ENCODE results near the gene CDK13.
"Not testable (repeated sequence)": the region's sequence is repeated elsewhere in the genome, so short reads cannot be mapped to it uniquely, and the experiment has no call there.

CDK13 gene

GRCh38 chr7:40105879-40106473 lies 155.9 kb downstream of the CDK13 start:
- no peak for DNase-seq

DNA sequence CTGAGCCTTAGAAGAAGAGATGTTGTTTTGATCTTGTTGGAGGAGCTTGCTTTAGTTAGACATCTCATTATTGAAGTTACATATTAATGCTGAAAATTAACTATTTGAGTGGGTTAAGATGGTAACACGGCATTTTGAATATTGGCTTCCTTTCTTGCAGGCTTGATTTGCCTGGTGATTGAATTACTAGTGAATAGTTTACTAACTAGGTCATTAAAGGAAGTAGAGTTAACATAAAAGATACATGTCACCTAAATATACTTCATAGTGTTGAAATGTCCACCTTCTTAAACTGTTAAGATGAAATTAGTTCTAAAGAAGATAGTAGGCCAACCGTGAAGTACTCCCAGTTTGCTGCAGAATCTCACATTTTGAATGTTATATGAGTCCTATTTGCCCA lies 165.9 kb downstream of the CDK13 start:
- DNase-seq, result no peak

GRCh38 chr7:40117199-40117598 lies 167.1 kb downstream of the CDK13 start:
- not testable (repeated sequence) for DNase-seq

DNA sequence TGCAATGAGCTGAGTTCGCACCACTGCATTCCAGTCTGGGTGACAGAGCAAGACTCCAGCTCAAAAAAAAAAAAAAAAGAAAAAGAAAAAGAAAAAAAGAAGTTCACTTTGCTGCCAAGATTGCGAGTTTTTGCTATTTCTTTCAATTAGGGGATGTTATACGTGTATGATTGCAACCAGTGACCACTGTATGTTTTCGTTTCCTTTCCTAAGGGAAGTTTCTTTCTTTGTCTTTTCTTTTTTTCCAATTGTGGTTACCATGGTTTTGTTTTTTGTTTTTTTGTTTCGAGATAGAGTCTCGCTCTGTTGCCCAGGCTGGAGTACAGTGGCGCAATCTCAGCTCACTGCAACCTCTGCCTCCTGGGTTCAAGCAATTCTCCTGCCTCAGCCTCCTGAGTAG lies 168.1 kb downstream of the CDK13 start:
- DNase-seq, result not testable (repeated sequence)

GRCh38 chr7:40120020-40120419 lies 170.0 kb downstream of the CDK13 start:
- DNase-seq, result no peak

DNA sequence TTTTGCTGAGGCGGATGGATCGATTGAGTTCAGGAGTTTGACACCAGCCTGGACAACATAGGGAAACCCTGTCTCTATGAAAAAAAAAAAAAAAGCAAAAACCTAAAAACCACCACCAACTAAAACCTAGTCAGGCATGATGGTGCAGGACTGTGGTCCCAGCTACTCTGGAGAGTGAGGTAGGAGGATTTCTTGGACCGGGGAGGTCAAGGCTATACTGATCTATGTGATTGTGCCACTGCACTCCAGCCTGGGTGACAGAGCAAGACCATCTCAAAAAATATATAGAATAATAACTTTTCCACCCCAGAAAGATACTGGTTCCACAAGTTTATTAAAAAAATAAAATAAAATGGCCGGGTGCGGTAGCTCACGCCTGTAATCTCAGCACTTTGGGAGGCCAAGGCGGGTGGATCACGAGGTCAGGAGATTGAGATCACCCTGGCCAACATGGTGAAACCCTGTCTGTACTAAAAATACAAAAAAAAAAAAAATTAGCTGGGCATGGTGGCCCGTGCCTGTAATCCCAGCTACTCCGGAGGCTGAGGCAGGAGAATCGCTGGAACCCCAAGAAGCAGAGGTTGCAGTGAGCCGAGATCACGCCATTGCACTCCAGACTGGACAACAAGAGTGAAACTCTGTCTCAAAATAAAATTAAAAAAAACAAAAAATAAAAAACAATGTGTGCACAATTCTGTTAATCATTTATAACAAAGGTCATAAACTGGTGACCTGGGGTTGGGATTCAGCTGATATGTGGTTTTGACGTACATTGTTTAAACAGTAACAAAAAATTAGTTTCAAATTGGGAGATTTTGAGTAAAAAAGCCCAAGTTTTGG lies 172.3 kb downstream of the CDK13 start:
- DNase-seq, result not testable (repeated sequence)

DNA sequence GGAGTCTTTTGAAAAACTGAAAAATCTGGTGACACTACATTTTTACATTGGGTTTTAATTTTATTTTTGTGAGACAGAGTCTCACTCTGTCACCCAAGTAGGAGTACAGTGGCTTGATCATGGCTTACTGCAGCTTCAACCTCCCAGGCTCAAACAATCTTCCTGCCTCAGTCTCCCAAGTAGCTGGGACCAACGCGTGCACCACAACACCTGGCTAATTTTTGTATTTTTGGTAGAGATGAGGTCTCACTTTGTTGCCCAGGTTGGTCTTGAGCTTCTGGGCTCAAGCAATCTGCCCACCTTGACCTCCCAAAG lies 172.8 kb downstream of the CDK13 start:
- no peak for DNase-seq

GRCh38 chr7:40133561-40134427 lies 183.7 kb downstream of the CDK13 start:
- DNase-seq, result no peak

DNA sequence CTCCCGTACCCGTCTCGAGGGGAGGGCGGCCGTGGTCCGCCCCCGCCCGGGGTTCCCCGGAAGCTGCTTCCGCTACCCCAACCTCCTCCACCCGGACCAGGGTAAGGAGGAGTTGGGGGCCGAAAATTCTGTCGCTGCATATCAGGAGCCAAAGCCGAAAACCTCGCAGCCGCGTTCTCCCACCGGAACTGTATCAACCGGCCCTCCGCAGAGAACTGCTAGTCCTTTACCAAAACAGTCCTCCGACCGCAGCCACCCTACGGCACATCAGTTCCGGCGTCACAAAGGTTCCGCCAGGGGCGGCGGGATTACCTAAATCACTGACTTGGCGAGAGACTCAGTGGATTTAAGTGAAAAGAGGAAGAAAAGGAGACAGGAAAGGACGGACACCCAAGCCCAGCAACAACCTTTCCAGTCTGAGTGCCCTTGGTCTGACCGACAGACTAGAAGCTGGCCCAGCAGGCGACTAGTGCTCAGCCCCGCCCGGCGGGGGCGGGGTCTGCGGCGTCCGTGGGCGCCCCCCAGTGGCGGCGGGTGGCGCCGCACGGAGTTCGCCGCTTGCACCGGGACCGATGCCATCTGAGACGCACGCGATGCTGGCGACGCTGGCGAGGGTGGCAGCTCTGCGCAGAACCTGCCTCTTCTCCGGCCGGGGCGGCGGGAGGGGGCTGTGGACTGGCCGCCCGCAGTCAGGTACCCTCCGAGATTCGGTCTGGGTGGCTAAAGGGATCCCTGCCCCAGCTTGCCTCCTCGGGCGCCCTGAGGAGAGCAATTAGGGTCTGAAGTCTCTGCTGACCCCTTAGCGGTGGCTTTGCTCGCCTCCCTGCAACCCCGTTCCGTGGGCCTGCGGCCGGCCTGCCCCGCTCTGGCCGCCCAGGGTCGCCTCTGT lies 184.6 kb downstream of the CDK13 start, which contains the start of the genes MPLKIP and SUGCT:
TSS of gene MPLKIP (minus strand) at position 195 of the 889 bp plus-strand sequence. CDS start at position 140, 55 bp downstream.
TSS of gene SUGCT (plus strand) at position 578 of the 889 bp plus-strand sequence.
- DNase-seq, result peak; percentile 85

DNA sequence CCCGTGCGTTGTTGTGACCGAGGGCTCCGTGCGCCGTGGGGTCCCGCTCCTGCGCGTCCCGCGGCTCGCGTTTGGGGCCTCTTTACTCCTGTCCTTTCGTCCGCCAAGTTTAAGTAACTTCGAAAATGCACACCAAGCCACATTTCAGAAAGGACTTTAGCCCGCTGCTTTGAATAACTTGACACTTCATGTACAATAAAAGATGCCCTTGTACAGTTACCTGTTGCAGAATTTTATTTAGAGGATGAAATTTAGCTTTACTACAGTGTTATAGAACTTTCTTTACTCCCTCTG lies 185.2 kb downstream of the CDK13 start:
- no peak for DNase-seq

GRCh38 chr7:40137563-40137962 lies 187.5 kb downstream of the CDK13 start:
- DNase-seq, result no peak

- no peak for DNase-seq
These were observed 188.9 kb downstream of the CDK13 start for GRCh38 chr7:40138973-40139372.

- not testable (repeated sequence) for DNase-seq
These were observed 189.8 kb downstream of the CDK13 start for GRCh38 chr7:40139891-40140290.

DNA sequence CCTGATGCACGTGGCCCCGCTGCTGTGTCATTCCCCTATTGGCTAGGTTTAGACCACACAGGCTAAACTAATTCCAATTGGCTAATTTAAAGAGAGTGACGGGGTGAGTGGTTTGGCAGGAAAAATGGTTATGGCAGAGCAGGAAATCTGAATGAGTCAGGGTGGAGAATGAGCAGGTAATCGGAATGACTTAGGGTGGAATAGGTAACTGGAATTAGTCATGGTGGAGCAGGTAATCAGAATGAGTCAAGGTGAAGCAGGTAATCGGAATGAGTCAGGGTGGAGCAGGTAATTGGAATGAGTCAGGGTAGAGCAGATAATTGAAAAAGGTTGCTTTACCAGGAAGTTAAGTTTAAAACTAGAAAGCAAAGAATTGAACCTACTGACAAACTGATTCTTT lies 191.9 kb downstream of the CDK13 start:
- not testable (repeated sequence) for DNase-seq

DNA sequence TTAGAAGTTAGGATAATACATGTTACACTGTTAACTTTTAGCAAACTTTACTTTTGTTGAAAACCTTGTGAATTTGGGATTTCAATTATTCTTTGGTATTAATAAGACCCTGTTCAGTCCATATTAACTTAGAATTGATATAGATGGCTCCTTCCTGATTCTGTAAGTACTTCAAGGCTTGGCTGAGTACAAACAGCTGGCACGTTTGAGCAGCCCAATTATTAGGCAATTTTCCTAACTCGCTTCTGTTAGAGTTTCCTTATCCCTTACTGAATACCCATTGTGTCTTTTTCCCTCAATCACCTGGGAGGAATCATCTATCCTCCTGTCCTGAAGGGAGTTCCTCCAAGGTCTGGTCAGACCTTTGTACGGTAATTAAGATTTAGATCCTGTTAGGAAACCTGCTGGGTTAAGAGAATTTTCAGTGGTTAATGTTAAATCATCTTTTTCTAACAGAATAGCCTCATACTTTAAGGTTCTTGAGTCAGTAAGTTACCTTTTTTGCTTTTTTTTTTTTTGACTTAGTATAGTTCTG lies 195.6 kb downstream of the CDK13 start:
- not testable (repeated sequence) for DNase-seq

DNA sequence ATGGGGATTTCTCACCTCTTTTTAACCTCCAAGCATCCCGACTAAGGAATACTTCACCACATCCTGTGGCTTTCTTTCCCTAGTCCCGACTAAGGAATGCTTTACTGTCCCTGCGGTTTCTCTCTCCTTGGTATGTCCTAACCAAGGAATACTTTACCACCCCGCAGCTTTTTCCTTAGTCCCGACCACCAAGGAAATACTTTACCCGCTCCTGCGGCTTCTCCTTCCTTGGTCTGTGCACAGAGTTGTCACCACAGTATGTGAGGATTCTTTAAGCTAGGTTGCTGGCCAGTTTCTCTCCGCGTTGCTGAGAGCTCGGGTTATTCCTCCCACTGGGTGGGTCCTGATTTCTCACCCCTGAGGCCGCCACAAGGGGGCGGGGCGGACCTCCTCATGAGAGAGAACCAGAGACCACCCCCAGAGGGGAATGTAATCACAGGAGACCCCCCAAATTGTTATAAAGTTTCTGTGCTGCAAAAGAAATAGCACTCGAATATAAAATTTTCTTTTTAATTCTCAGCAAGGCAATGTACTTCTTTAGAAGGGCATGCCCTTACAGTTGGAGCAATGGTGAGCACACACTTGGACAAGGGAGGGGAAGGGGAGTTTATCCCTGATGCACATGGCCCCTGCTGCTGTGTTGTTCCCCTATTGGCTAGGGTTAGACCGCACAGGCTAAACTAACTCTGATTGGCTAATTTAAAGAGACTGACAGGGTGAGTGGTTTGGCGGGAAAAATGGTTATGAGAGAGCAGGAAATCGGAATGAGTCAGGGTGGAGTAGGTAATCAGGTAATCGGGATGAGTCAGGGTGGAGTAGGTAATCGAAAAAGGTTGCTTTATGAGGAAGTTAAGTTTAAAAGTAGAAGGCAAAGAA lies 197.6 kb downstream of the CDK13 start:
- DNase-seq, result no peak

GRCh38 chr7:40148247-40148580 lies 198.2 kb downstream of the CDK13 start:
- DNase-seq, result not testable (repeated sequence)

DNA sequence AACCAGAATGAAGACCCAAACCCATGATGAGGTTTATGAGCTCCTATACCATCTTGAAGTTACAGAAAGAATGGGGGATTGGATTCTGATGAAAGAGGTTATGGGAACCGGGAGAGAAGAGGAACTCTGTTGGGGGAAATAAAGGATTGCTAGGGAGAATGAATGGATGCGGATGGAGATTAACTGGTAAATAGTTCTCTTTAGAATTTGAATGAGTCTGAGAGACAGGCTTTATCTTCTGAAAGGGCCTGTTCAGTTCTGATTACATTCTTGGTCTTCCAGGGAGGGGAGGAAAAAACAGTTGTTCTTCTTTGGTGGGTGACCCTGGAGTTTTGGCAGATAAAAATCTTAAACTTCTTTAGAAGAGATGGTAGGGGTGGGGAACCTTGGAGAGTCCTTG lies 198.6 kb downstream of the CDK13 start:
- no peak for DNase-seq
